Liver (tissue), 3 donors: ENCODE data around the gene COQ8A.
"Not testable (repeated sequence)": the region's sequence is repeated elsewhere in the genome, so short reads cannot be mapped to it uniquely, and the experiment has no call there.

Experiments
- GABPA ChIP-seq, 2 donors: IDR thresholded peaks in 1 of 2; conservative IDR thresholded peaks in 1 of 2; 2 replicates each; pipeline ENCODE4 v1.6.1; 2016; ENCODE audit warnings: antibody characterized with exemption in 2 of 2, mild to moderate bottlenecking in 1 of 2, moderate library complexity in 1 of 2
- JUND ChIP-seq, 2 donors: IDR thresholded peaks; 2 replicates each; pipeline ENCODE4 v1.6.1; 2016; ENCODE audit warnings: antibody characterized with exemption in 2 of 2
- NR2F2 ChIP-seq: IDR thresholded peaks from 2 replicates; pipeline ENCODE4 v1.6.1; 2016; ENCODE audit warnings: antibody characterized with exemption
- RAD21 ChIP-seq, 2 donors: IDR thresholded peaks; 2 replicates each; pipeline ENCODE4 v1.6.1; 2016; ENCODE audit warnings: antibody characterized with exemption in 2 of 2, mild to moderate bottlenecking in 2 of 2
- RXRA ChIP-seq, 2 donors: IDR thresholded peaks; 2 replicates each; pipeline ENCODE4 v1.6.1; 2017 to 2018; ENCODE audit warnings: antibody characterized with exemption in 2 of 2, mild to moderate bottlenecking in 1 of 2
- YY1 ChIP-seq: IDR thresholded peaks from 2 replicates; pipeline ENCODE4 v1.6.1; 2016; ENCODE audit warnings: antibody characterized with exemption, mild to moderate bottlenecking
- TF ChIP-seq, protein P1 (sequence below): fragments of 150-350 bp; IDR thresholded peaks from 2 replicates; pipeline ENCODE4 v1.5.1; 2017; ENCODE audit warnings: improper control_type of control experiment, low read depth, low read length; ENCODE audit not compliant: missing input control
- TF ChIP-seq, protein P2 (sequence below): IDR thresholded peaks from 2 replicates; pipeline ENCODE4 v1.6.1; 2016; ENCODE audit warnings: antibody characterized with exemption, mild to moderate bottlenecking
- TF ChIP-seq, protein P3 (sequence below): IDR thresholded peaks from 2 replicates; pipeline ENCODE4 v1.6.1; 2016; ENCODE audit warnings: antibody characterized with exemption
- TF ChIP-seq, protein P4 (sequence below): IDR thresholded peaks from 2 replicates; pipeline ENCODE4 v1.6.1; 2016; ENCODE audit warnings: antibody characterized with exemption
- donor health status: healthy.
- donor health status: healthy.

DNA sequence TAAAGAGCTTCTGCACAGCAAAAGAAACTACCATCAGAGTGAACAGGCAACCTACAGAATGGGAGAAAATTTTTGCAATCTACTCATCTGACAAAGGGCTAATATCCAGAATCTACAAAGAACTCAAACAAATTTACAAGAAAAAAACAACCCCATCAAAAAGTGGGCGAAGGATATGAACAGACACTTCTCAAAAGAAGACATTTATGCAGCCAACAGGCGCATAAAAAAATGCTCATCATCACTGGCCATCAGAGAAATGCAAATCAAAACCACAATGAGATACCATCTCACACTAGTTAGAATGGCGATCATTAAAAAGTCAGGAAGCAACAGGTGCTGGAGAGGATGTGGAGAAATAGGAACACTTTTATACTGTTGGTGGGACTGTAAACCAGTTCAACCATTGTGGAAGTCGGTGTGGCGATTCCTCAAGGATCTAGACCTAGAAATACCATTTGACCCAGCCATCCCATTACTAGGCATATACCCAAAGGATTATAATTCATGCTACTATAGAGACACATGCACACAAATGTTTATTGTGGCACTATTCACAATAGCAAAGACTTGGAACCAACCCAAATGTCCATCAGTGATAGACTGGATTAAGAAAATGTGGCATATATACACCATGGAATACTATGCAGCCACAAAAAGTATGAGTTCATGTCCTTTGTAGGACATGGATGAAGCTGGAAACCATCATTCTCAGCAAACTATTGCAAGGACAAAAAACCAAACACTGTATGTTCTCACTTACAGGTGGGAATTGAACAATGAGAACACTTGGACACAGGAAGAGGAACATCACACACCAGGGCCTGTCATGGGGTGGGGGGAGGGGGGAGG is 10.6 kb upstream of the COQ8A start:
- TF ChIP-seq, protein P1, sequence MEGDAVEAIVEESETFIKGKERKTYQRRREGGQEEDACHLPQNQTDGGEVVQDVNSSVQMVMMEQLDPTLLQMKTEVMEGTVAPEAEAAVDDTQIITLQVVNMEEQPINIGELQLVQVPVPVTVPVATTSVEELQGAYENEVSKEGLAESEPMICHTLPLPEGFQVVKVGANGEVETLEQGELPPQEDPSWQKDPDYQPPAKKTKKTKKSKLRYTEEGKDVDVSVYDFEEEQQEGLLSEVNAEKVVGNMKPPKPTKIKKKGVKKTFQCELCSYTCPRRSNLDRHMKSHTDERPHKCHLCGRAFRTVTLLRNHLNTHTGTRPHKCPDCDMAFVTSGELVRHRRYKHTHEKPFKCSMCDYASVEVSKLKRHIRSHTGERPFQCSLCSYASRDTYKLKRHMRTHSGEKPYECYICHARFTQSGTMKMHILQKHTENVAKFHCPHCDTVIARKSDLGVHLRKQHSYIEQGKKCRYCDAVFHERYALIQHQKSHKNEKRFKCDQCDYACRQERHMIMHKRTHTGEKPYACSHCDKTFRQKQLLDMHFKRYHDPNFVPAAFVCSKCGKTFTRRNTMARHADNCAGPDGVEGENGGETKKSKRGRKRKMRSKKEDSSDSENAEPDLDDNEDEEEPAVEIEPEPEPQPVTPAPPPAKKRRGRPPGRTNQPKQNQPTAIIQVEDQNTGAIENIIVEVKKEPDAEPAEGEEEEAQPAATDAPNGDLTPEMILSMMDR = not testable (repeated sequence)
- TF ChIP-seq, protein P2, sequence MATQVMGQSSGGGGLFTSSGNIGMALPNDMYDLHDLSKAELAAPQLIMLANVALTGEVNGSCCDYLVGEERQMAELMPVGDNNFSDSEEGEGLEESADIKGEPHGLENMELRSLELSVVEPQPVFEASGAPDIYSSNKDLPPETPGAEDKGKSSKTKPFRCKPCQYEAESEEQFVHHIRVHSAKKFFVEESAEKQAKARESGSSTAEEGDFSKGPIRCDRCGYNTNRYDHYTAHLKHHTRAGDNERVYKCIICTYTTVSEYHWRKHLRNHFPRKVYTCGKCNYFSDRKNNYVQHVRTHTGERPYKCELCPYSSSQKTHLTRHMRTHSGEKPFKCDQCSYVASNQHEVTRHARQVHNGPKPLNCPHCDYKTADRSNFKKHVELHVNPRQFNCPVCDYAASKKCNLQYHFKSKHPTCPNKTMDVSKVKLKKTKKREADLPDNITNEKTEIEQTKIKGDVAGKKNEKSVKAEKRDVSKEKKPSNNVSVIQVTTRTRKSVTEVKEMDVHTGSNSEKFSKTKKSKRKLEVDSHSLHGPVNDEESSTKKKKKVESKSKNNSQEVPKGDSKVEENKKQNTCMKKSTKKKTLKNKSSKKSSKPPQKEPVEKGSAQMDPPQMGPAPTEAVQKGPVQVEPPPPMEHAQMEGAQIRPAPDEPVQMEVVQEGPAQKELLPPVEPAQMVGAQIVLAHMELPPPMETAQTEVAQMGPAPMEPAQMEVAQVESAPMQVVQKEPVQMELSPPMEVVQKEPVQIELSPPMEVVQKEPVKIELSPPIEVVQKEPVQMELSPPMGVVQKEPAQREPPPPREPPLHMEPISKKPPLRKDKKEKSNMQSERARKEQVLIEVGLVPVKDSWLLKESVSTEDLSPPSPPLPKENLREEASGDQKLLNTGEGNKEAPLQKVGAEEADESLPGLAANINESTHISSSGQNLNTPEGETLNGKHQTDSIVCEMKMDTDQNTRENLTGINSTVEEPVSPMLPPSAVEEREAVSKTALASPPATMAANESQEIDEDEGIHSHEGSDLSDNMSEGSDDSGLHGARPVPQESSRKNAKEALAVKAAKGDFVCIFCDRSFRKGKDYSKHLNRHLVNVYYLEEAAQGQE = not testable (repeated sequence)
- not testable (repeated sequence) for TF ChIP-seq NR2F2; YY1; GABPA (IDR thresholded peaks at IDR 0.05 in 1 of 2, conservative IDR thresholded peaks at IDR 0.05 in 1 of 2); RXRA (IDR thresholded peaks at IDR 0.05); JUND (IDR thresholded peaks at IDR 0.05); RAD21 (IDR thresholded peaks at IDR 0.05)
- TF ChIP-seq, protein P3, sequence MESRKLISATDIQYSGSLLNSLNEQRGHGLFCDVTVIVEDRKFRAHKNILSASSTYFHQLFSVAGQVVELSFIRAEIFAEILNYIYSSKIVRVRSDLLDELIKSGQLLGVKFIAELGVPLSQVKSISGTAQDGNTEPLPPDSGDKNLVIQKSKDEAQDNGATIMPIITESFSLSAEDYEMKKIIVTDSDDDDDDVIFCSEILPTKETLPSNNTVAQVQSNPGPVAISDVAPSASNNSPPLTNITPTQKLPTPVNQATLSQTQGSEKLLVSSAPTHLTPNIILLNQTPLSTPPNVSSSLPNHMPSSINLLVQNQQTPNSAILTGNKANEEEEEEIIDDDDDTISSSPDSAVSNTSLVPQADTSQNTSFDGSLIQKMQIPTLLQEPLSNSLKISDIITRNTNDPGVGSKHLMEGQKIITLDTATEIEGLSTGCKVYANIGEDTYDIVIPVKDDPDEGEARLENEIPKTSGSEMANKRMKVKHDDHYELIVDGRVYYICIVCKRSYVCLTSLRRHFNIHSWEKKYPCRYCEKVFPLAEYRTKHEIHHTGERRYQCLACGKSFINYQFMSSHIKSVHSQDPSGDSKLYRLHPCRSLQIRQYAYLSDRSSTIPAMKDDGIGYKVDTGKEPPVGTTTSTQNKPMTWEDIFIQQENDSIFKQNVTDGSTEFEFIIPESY = not testable (repeated sequence)
- TF ChIP-seq, protein P4, sequence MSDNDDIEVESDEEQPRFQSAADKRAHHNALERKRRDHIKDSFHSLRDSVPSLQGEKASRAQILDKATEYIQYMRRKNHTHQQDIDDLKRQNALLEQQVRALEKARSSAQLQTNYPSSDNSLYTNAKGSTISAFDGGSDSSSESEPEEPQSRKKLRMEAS = not testable (repeated sequence)
